ENCODE results near the gene HDAC9.

DNA sequence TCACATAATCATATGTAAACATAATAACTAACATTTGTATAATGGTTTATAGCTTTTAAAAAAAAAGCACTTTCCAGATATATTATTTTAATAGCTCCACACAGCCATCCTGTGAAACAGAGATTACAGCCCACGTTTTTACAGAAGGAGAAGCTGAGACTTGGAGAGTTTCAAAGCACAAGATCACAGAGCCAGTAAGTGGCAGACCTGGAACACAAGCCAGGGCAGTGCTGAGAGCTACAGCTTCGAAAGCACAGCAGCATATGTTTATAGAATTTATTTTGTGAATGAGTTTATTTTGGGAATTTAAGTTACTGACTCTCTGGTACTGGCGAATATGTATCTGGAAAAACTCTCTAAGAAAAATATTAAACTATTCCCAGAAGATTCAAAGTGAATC lies 149.4 kb downstream of the HDAC9 start:
- no peak for TF ChIP-seq TOX (CRISPR knock-in tag; IDR thresholded peaks at IDR 0.05; ENCODE audit: borderline replicate concordance)
- no peak for TF ChIP-seq CREB5 (CRISPR knock-in tag; IDR thresholded peaks at IDR 0.05; ENCODE audit: low read depth)

All from SK-N-SH treated with all-trans-retinoic acid at 6 μM for 48 hours (cell line).